Motor neuron (in vitro differentiated cells): ENCODE results near the gene NTN1. TPM values are rescaled to one million over a fixed set of nuclear protein-coding genes. Genes with fewer than 3 reads are reported as not detected.
"Not testable (repeated sequence)": the region's sequence is repeated elsewhere in the genome, so short reads cannot be mapped to it uniquely, and the experiment has no call there.

ENCODE experiments used
- ATAC-seq, 8 experiments: fragments of 200-7000 bp; cut with Tn5 transposase; replicated peaks in 6 of 8; 2 replicates each; pipeline ENCODE4 v1.8.0; 2021; ENCODE audit warnings: mild to moderate bottlenecking in 8 of 8, moderate library complexity in 8 of 8
- H3K27ac ChIP-seq, 2 donors: fragments of 250-450 bp; sonication (Bioruptor Pico); 2 replicates each; pipeline ENCODE4 v1.9.0; 2021; ENCODE audit warnings: antibody characterized with exemption in 2 of 2, mild to moderate bottlenecking in 2 of 2, moderate library complexity in 1 of 2
- H3K4me1 ChIP-seq, 2 donors: fragments of 250-450 bp; sonication (Bioruptor Pico); replicated peaks in 1 of 2; 2 replicates each; pipeline ENCODE4 v1.6.1; 2021; ENCODE audit warnings: antibody characterized with exemption in 2 of 2, mild to moderate bottlenecking in 2 of 2, moderate library complexity in 1 of 2
- H3K4me3 ChIP-seq, 5 donors: fragments of 250-450 bp; sonication (Bioruptor Pico); 2 replicates each; pipeline ENCODE4 v1.9.0; 2021; ENCODE audit warnings: antibody characterized with exemption in 5 of 5, mild to moderate bottlenecking in 5 of 5, moderate library complexity in 4 of 5
- WGBS, 10 experiments: fragments of 450-650 bp; shearing (Covaris generic); methylation state at CpG; one replicate each; pipeline ENCODE4 v1.0.0; 2022; 5-methylcytosine and 5-hydroxymethylcytosine counted together
- in situ Hi-C, 9 experiments: fragments of 400-800 bp; cut with MboI; loops; one replicate each; pipeline ENCODE4 v1.15.0; 2021; ENCODE audit warnings: low sequenced_read_pairs in 9 of 9, low pct_unique_long_range_greater_than_20kb in 2 of 9; ENCODE audit not compliant: unreplicated experiment in 9 of 9
- total RNA-seq, 8 experiments: library from RNA; unstranded; fragments of 300-600 nt; gene quantifications; 2 replicates each; pipeline versions ENCODE4 v1.2.3 to v1.2.4, GENCODE V29; 2022

NTN1 gene
- 100 to 1,000 TPM in 1 of 8 experiments, 10 to 100 TPM in 6, 1 to 10 TPM in 1; 8.0 to 491 (median 16.4) TPM for total RNA-seq

DNA sequence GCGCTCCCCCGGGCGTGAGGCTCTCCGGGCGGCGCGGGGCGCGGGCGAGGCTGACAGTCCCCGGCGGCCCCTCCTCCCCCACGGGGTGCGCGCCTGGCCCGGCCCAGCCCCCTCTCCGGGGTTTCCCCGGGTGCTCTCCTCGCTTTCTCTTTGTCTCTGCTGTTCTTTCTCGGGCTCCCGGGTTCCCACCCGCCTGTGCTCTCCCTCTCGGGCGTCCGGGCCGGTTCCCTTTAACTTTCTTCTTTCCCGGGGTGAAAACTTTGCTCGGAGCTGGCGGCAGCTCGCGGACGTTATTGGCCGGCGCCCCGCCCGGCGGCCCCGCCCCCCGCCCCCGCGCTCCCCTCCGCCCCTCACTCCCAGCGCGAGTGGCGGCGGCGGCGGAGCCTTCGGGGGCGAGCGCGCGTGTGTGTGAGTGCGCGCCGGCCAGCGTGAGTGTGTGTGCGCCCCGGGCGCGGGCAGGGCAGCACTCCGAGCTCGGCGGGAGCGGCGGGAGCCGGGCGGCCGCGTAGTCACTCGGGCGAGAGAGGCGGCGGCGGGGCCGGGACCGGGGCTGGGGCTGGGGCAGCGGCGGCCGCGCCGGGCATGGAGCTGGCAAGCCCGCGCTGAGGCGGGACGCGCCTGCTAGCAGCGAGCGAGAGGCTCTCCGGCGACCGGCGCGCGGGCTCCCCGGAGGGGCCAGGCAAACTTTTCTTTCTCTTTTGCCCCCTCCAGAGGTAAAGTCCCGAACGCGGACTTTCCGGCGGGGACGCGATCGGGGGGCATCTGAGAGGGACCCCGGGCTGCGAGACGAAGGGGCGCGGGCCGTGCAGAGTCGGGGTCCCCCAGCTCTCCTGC, at the start of gene NTN1:
NTN1 (plus strand) TSS at position 353 of the 834 bp plus-strand sequence. CDS start 864 bp downstream, outside the sequence.
- peak within 1 kb of the TSS in 1 of 2 donors; percentile 6 for H3K27ac ChIP-seq
- WGBS, 10 experiments: no CpG with 5 or more reads among the region's 111 CpGs
- in situ Hi-C loops: loop anchor here in 3 of 9 experiments (25.0 kb wide), 2 partner anchors 216 to 516 kb away; no protein-coding TSS in a partner anchor

DNA sequence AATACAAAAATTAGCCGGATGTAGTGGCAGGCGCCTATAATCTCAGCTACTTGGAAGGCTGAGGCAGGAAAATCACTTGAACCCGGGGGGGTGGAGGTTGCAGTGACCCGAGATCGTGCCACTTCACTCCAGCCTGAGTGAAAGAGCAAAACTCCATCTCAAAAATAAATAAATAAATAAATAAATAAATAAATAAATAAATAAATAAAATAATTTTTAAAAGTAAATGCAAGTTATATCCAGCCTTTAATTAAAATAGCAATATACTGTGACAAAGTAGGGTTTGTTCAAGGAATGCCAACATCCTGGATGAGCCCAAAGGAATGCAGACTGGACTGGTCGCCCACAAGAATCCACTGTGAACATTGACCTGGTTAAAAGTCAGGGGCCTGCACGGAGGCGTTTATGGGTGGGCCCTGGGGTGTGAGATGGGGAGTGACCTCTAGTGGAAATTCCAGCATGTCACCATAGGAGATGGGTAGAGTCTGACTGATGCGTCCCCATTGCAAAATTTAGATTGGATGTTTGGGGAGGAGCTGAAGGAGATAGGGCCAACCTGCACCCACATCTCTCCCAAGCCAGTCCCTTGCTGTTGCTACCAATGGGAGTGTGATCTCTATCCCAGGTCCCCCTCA, 46.1 kb upstream of the NTN1 start:
- no peak for ATAC-seq
- 60 to 100% (median 81%) methylated on average over 1 to 8 of the region's 9 CpGs; no CpG with 5 or more reads in 2 of the 10 experiments for whole genome bisulfite sequencing, 10 experiments
- H3K4me1 ChIP-seq: no peaks in the 10 kb centered on the region
- H3K4me3 ChIP-seq: no peak overlapping the region
- no peak overlapping the region for H3K27ac ChIP-seq
- in situ Hi-C loops: loop anchor here in 6 of 9 experiments (25.0 kb wide), 2 partner anchors 537 to 562 kb away; no protein-coding TSS in a partner anchor

More for the DNA sequence above, at the start of gene NTN1:
- H3K4me3 ChIP-seq: peak within 1 kb of the TSS; percentile 48 to 84 (median 49)
- ATAC-seq: peak; percentile 62 to 82 (median 77)
- H3K4me1 ChIP-seq: peaks cover 11 to 20% of the 10 kb centered on the region in 2 donors

DNA sequence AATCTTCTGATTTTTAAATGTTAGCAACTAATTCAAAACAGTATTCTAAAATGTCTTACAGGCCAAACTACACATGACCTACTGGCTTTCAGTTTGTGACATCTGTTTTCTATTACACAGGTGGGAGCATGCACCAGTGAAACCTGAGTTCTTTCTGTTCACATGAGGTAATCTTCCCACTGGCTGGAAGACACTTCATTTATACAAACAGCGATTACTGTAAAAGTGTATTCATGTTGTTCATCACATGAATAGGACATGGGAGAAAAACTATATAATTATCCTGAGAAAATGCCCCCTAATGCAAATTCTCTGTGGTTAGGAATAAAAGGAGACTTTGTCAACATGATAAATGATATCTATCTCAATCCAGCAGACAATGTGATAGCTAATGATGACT, 44.7 kb upstream of the NTN1 start:
- Histone ChIP-seq H3K4me3 (no peak overlapping the region), H3K4me1 (no peaks in the 10 kb centered on the region), H3K27ac (no peak overlapping the region)
- peak in 3 of 8 experiments; percentile 48 to 82 (median 51) for ATAC-seq
- WGBS, 10 experiments: 20 to 100% (median 80%) methylated on average over 1 of the region's 1 CpG; no CpG with 5 or more reads in 7 of the 10 experiments
- in situ Hi-C loops: loop anchor here in 6 of 9 experiments (25.0 kb wide), 2 partner anchors 536 to 561 kb away; no protein-coding TSS in a partner anchor

DNA sequence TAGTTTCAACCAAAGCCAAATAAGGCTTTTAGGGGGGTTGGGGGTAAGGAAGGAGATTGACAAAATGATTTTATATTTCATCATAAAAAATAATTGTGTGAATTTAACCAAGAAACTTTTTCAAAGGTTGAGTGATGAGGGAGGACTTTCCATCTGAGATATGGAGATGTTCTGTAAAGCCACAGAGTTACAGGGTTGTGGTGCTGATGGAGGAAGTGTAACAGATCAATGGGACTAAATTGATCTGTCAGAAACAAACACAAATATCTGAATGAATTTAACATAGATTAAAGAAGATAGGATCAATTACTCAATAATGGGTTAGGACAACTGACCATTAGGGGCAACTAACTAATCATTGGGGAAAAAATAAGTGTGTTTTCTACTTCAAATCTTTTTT, 41.6 kb upstream of the NTN1 start:
- H3K4me3 ChIP-seq: no peak overlapping the region
- no peaks in the 10 kb centered on the region for H3K4me1 ChIP-seq
- in situ Hi-C loops: loop anchor here in 6 of 9 experiments (25.0 kb wide), 2 partner anchors 533 to 558 kb away; no protein-coding TSS in a partner anchor
- ATAC-seq: no peak
- H3K27ac ChIP-seq: no peak overlapping the region

DNA sequence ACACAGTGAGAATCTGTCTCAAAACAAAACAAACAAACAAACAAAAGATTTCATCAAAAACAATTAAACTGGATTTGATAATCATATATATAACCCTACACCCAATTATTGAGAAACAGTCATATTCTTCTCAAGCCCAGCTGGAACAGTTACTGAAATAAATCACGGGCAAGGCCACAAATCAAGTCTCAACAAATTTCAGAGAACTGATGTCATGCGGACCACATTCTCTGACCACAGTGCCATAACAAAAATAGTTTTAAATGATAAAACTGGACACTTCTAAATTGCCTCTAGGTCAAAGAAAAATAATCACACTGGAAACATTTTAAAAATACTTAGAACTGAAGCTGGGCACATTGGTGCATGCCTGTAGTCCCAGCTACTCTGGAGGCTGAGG, 39.9 kb upstream of the NTN1 start:
- 21 to 100% (median 95%) methylated on average over 1 to 2 of the region's 2 CpGs; no CpG with 5 or more reads in 3 of the 10 experiments for WGBS, 10 experiments
- in situ Hi-C loops: loop anchor here in 6 of 9 experiments (25.0 kb wide), 2 partner anchors 531 to 556 kb away; no protein-coding TSS in a partner anchor
- Histone ChIP-seq H3K4me3 (no peak overlapping the region), H3K4me1 (no peaks in the 10 kb centered on the region), H3K27ac (no peak overlapping the region)
- no peak for ATAC-seq

DNA sequence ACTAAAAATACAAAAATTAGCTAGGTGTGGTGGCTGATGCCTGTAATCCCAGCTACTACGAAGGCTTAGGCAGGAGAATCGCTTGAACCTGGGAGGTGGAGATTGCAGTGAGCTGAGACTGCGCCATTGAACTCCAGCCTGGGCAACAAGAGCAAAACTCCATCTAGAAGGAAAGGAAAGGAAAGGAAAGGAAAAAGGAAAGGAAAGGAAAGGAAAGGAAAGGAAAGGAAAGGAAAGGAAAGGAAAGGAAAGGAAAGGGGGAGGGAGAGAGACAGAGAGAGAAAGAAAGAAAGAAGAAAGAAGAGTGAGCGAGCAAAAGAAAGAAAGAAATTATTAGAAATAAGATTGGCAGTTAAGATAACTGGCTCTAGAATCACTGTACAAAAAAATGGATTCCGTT, 37.1 kb upstream of the NTN1 start:
- H3K27ac ChIP-seq, H3K4me3 ChIP-seq, ATAC-seq, H3K4me1 ChIP-seq: not testable (repeated sequence)
- 58 to 100% (median 78%) methylated on average over 1 to 5 of the region's 5 CpGs; no CpG with 5 or more reads in 3 of the 10 experiments for WGBS, 10 experiments
- in situ Hi-C loops: loop anchor here in 6 of 9 experiments (25.0 kb wide), 2 partner anchors 528 to 553 kb away; no protein-coding TSS in a partner anchor

DNA sequence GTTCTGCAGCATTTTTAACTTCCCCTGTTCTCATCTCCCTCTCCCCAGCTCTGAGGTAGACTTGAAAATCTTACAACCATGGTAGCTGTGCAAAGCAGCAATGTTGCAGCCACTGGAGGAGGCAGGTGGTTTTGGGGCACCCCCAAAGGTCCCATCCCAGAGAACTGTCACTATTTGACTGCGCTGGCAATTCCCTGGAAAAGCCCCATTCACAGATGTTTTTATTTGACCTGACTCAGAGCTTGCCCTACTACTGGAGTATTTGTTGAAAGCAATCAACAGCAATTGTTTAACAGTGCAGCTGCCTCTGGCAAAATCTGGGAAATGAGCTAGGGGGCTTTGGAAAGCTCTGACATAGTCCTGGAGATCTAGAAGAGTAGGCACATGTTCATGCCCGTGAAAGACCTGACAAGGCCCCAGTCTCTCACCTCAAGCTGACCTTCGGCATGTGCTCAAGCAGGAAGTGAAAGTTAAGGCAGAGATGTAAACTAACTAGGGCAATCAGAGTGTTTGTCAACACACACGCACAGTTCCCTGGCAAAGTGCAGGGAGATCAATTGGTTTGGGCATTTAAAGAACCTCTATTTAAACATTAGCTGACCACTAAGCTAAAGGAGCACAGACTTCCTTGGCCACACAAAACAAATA, 36.1 kb upstream of the NTN1 start:
- no peak for ATAC-seq
- WGBS, 10 experiments: 38 to 100% (median 79%) methylated on average over 1 to 4 of the region's 4 CpGs; no CpG with 5 or more reads in 2 of the 10 experiments
- no peak overlapping the region for H3K27ac ChIP-seq
- in situ Hi-C loops: loop anchor here in 6 of 9 experiments (25.0 kb wide), 2 partner anchors 527 to 552 kb away; no protein-coding TSS in a partner anchor
- no peaks in the 10 kb centered on the region for H3K4me1 ChIP-seq
- no peak overlapping the region for H3K4me3 ChIP-seq

DNA sequence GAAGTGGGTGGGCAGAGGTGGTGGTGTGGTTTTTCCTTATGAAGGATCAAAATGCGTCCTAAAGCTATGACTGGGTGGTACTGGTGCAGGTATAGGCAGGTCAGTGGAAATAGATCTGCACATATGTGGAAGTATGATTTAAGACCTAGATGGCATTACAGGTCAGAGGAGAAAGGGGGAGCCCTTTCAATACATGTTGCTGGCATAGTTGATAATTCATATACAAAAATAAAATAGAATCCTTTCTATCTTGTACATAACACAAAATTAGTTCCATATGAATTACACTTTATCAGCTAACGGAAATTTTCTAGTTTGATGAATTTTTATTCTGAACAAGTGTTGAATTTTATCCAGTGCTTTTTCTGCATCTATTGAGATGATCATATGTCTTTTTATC, 35.0 kb upstream of the NTN1 start:
- no peak for ATAC-seq
- WGBS, 10 experiments: 17 to 100% (median 93%) methylated on average over 1 to 2 of the region's 2 CpGs
- H3K27ac ChIP-seq: no peak overlapping the region
- H3K4me1 ChIP-seq: no peaks in the 10 kb centered on the region
- in situ Hi-C loops: loop anchor here in 6 of 9 experiments (25.0 kb wide), 2 partner anchors 526 to 551 kb away; no protein-coding TSS in a partner anchor
- no peak overlapping the region for H3K4me3 ChIP-seq

DNA sequence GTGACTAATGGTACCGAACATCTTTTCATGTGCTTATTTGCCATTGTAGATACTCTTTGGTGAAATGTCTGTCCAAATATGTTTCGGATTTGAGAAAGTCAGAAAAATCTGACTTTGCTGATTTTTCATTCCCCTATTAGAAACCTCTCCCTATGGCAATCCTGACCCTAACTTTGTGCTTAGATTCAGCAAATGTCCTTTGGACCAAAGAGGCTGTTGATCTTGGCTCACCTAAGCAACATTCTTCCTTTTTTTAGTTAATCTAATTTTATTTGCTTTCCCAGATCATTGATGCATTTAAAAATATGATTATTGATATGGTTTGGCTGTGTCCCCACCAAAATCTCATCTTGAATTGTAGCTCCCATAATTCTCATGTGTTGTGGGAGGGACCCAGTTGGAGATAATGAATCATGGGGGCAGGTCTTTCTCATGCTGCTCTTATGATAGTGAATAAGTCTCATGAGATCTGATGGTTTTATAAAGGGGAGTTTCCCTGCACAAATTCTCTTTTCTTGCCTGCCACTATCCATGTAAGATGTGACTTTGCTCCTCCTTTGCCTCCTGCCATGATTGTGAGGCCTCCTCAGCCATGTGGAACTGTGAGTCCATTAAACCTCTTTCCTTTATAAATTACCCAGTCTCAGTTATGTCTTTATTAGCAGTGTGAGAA, 32.9 kb upstream of the NTN1 start:
- not testable (repeated sequence) for H3K27ac ChIP-seq, ATAC-seq, H3K4me3 ChIP-seq, H3K4me1 ChIP-seq
- in situ Hi-C loops: loop anchor here in 6 of 9 experiments (25.0 kb wide), 2 partner anchors 524 to 549 kb away; no protein-coding TSS in a partner anchor
- 40 to 100% (median 81%) methylated on average over 1 to 2 of the region's 2 CpGs for WGBS, 10 experiments

DNA sequence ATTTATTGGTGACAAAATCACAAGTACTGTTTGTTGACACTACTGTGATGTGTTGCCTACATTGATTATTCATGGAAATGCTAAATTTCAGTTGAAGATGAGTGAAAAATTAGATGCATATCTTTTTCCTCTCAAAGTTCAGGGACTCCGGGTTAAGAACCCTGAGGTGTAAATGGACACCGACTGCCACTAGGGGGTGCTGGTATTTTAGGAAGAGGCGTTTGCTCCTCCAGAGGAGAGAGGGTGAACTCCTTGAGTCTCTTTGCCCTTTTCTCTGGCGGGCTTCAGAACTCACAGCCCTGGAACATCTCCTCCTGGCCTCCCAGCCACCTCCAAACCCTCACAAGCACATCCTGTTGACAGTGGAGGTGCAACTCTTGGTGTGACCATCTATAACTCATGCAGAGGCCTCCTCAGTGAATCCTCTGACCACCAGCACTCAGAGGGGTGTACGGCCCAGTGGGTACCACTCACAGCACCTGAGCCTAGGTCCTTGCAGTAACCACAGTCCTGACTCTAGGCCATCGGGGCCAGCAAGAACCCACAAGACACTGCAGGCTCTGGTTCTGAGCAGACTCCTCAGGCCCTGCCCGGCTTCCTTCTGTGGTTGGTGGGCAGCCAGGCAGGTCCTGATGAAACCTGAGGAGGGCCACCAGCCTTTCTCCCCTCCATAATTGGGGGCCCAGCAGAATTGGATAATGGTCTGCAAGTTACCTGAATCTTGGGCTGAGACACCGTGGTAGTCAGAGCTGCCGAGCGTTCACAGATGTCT, 29.6 kb upstream of the NTN1 start:
- no peaks in the 10 kb centered on the region for H3K4me1 ChIP-seq
- no peak overlapping the region for H3K27ac ChIP-seq
- in situ Hi-C loops: loop anchor here in 7 of 9 experiments (10.0 to 25.0 kb wide), 3 partner anchors 87 to 546 kb away; no protein-coding TSS in a partner anchor
- no peak overlapping the region for H3K4me3 ChIP-seq
- ATAC-seq: peak in 7 of 8 experiments; percentile 39 to 96 (median 69)
- WGBS, 10 experiments: 10 to 80% (median 45%) methylated on average over 1 to 7 of the region's 10 CpGs; no CpG with 5 or more reads in 3 of the 10 experiments

DNA sequence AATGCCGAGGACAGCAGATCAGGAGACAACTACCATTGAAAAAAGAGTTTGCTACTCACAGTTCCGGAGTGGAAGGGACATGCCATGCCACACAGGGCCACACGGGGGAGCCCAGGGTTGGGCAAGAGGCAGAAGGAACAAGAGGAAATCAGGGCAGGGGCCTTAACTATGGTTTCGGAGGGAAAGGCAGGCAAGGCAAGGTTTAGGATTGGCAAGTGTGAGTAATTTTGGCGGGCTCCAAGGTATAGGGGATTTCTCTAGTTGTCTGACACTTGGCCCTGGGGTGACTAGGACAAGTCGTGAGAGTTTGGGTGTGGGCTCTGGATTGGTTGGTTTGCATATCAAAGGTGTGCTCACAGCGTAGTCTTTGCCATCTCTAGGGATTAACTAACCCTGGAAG, 27.0 kb upstream of the NTN1 start:
- H3K27ac ChIP-seq: no peak overlapping the region
- in situ Hi-C loops: loop anchor here in 7 of 9 experiments (10.0 to 25.0 kb wide), 3 partner anchors 90 to 543 kb away; no protein-coding TSS in a partner anchor

More for the DNA sequence above, 27.0 kb upstream of the NTN1 start:
- Histone ChIP-seq H3K4me3 (no peak overlapping the region), H3K4me1 (no peaks in the 10 kb centered on the region)
- WGBS, 10 experiments: 14 to 71% (median 33%) methylated on average over 1 to 7 of the region's 7 CpGs; no CpG with 5 or more reads in 3 of the 10 experiments
- ATAC-seq: peak; percentile 44 to 80 (median 61)
